ENCODE results near the gene HEG1.

The HEG1 gene

GRCh38 chr3:124951511-124952281, 104.1 kb downstream of the HEG1 start:
- Mint-ChIP-seq H3K4me1 (peaks cover 6% of the 10 kb centered on the region), H3K36me3 (no peaks in the 10 kb centered on the region), H3K27ac (no peak overlapping the region), H3K9me3 (no peaks in the 10 kb centered on the region), H3K4me3 (no peak overlapping the region)
- no peak for DNase-seq (ENCODE audit: low spot score in 2 of 2)
- no peak for ATAC-seq

DNA sequence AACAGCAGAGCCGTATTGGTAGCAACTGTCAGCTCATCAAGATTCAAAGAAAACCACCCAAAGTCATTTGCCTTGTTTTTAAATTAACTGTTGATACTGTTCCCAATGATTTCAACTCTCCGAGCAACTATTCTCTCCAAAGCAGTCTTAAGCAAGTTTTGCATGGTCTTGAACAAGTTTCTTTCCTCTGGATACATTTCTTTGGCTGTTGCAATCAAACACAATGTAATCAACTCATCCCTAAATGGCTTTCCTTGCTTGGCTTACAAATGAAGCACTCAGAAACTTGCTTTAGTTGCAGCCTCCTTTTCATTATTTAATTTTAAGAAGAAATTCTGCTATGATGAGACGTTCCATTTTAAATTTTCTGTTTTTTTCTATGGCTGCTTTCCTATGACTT, 105.8 kb downstream of the HEG1 start:
- peaks cover 6% of the 10 kb centered on the region for H3K4me1 Mint-ChIP-seq
- H3K4me3 Mint-ChIP-seq = no peak overlapping the region
- H3K27ac Mint-ChIP-seq = no peak overlapping the region
- DNase-seq (ENCODE audit: low spot score in 2 of 2) = no peak
- no peak for ATAC-seq
- no peaks in the 10 kb centered on the region for H3K9me3 Mint-ChIP-seq
- H3K36me3 Mint-ChIP-seq = no peaks in the 10 kb centered on the region

GRCh38 chr3:124942613-124943012, 113.2 kb downstream of the HEG1 start:
- ATAC-seq (no peak), DNase-seq (ENCODE audit: low spot score in 2 of 2) (no peak)
- Mint-ChIP-seq H3K4me1 (no peaks in the 10 kb centered on the region), H3K4me3 (no peak overlapping the region), H3K36me3 (no peaks in the 10 kb centered on the region), H3K27ac (no peak overlapping the region), H3K9me3 (no peaks in the 10 kb centered on the region)

DNA sequence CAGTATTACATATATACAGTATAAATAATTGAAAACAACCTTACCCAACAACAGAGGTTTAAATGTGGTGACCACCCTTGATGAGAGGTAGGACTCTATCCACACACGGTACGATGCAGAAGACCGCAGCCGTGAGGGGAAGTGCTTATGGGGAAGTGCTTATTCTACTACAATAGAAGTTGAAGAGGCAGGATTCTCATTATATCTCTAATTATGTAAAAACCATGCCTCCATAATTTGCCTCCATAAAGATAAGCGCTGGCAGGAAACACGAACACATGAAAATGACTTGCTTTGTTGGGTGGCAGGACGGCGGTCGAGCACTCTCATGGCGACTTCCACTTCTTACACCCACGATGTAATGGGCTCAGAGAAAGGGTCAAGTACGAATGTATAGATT, 114.0 kb downstream of the HEG1 start:
- ATAC-seq (no peak), DNase-seq (ENCODE audit: low spot score in 2 of 2) (no peak)
- Mint-ChIP-seq H3K36me3 (no peaks in the 10 kb centered on the region), H3K4me3 (no peak overlapping the region), H3K9me3 (no peaks in the 10 kb centered on the region), H3K4me1 (no peaks in the 10 kb centered on the region), H3K27ac (no peak overlapping the region)

GRCh38 chr3:124939661-124940060, 116.1 kb downstream of the HEG1 start:
- Mint-ChIP-seq H3K4me1 (no peaks in the 10 kb centered on the region), H3K36me3 (no peaks in the 10 kb centered on the region), H3K27ac (no peak overlapping the region), H3K9me3 (no peaks in the 10 kb centered on the region), H3K4me3 (no peak overlapping the region)
- no peak for DNase-seq (ENCODE audit: low spot score in 2 of 2)
- no peak for ATAC-seq

DNA sequence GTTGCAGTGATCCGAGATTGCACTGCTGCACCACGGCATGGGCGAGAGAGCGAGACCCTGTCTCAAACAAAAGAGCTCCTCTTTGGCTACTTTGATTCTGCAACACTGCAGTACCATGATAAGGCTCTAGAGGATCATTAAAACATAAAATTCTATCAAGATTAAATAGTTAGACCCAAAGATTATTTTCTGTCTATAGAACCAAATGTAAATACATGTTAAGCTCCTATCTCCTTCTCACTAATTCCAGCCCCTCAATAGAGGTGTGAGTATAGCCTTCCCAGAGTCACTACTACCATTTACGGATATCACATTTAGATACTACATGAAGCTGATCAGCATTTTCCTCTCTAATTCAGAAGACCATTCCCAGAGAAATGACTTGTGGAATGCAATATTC, 116.9 kb downstream of the HEG1 start:
- ATAC-seq = no peak
- H3K27ac Mint-ChIP-seq = no peak overlapping the region
- H3K36me3 Mint-ChIP-seq = no peaks in the 10 kb centered on the region

DNA sequence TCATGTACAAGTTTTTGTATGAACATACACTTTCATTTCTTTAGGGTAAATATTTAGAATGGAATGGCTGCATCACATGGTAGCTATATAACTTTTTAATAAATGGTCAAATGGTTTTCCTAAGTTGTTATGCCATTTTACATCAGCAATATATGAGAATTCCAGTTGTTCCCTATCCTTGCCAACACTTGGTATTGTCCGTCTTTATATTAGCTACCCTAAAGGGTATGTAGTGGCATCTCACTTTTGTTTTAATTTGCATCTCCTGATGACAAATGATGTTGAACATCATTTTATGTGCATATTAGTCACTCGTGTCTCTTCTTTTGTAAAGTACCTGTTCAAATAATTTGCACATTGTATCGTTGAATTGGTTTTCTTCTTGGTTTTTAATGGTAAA, 118.7 kb downstream of the HEG1 start:
- no peaks in the 10 kb centered on the region for H3K4me1 Mint-ChIP-seq
- DNase-seq (ENCODE audit: low spot score in 2 of 2) = no peak
- no peak overlapping the region for H3K27ac Mint-ChIP-seq
- no peak overlapping the region for H3K4me3 Mint-ChIP-seq
- no peaks in the 10 kb centered on the region for H3K36me3 Mint-ChIP-seq
- no peak for ATAC-seq
- H3K9me3 Mint-ChIP-seq = no peaks in the 10 kb centered on the region

More for the DNA sequence above, 116.9 kb downstream of the HEG1 start:
- no peak for DNase-seq (ENCODE audit: low spot score in 2 of 2)
- Mint-ChIP-seq H3K9me3 (no peaks in the 10 kb centered on the region), H3K4me3 (no peak overlapping the region), H3K4me1 (no peaks in the 10 kb centered on the region)

DNA sequence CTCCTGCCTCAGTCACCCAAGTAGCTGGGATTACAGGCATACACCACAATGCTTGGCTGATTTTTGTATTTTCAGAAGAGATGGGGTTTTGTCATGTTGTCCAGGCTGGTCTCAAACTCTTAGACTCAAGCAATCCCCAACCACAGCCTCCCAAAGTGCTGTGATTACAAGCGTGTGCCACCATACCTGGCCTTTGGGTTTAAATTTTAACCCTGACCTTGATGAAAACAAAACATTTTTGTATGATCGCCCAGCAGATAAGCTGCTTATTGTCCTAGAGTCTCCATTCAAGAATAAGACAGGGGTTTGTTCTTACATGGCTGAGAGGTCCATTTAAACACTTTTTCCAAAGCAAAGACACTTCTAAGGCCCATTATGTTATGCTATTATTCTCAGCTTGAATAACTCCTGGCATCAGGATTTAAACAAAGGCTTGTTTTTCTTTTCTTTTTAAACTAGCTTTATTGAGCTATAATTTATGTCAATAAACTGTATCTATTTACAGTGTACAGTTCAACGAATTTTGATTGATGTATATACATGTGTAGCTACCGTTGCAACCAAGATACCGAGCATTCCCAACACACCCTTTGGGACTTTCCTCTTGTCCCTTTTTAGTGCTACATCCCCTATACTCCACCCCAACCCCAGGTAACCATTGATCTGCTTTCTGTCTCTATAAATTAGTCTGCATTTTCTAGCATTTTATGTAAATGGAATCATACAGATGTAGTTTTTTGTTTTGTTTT, 119.8 kb downstream of the HEG1 start:
- no peak for DNase-seq (ENCODE audit: low spot score in 2 of 2)
- no peak overlapping the region for H3K27ac Mint-ChIP-seq
- no peaks in the 10 kb centered on the region for H3K9me3 Mint-ChIP-seq
- H3K4me1 Mint-ChIP-seq = no peaks in the 10 kb centered on the region
- no peak for ATAC-seq
- no peaks in the 10 kb centered on the region for H3K36me3 Mint-ChIP-seq
- no peak overlapping the region for H3K4me3 Mint-ChIP-seq

DNA sequence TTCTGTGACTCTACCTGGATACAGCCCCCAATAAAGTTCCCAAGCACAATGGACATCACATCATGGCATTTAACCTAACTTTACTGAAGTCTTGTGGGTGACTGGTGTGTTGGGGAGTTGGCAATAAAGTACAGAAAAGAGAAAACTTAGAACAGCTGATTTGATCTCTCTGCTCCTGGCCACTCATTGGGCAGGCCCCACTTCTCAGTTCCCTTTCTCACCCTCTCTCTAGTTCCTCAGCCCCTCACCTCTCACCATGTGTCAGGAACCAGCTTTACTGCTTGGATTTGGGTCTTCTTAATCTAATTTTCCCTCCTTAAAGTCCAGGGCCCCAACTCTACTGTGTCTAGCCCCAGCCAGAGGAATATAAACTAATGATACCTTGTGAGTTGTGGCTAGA, 120.5 kb downstream of the HEG1 start:
- Mint-ChIP-seq H3K36me3 (no peaks in the 10 kb centered on the region), H3K4me3 (no peak overlapping the region), H3K4me1 (no peaks in the 10 kb centered on the region), H3K9me3 (no peaks in the 10 kb centered on the region), H3K27ac (no peak overlapping the region)
- ATAC-seq (no peak), DNase-seq (ENCODE audit: low spot score in 2 of 2) (no peak)

- Mint-ChIP-seq H3K4me1 (no peaks in the 10 kb centered on the region), H3K9me3 (no peaks in the 10 kb centered on the region), H3K27ac (no peak within 1 kb of the TSS), H3K36me3 (no peaks in the 10 kb centered on the region), H3K4me3 (no peak within 1 kb of the TSS)
- DNase-seq (ENCODE audit: low spot score in 2 of 2) (no peak), ATAC-seq (no peak)
Measured at GRCh38 chr3:124934577-124934976, 121.2 kb downstream of the HEG1 start, which contains the start of gene MUC13. MUC13 (minus strand) TSS chr3:124934751; CDS start chr3:124934712, 39 bp downstream.

DNA sequence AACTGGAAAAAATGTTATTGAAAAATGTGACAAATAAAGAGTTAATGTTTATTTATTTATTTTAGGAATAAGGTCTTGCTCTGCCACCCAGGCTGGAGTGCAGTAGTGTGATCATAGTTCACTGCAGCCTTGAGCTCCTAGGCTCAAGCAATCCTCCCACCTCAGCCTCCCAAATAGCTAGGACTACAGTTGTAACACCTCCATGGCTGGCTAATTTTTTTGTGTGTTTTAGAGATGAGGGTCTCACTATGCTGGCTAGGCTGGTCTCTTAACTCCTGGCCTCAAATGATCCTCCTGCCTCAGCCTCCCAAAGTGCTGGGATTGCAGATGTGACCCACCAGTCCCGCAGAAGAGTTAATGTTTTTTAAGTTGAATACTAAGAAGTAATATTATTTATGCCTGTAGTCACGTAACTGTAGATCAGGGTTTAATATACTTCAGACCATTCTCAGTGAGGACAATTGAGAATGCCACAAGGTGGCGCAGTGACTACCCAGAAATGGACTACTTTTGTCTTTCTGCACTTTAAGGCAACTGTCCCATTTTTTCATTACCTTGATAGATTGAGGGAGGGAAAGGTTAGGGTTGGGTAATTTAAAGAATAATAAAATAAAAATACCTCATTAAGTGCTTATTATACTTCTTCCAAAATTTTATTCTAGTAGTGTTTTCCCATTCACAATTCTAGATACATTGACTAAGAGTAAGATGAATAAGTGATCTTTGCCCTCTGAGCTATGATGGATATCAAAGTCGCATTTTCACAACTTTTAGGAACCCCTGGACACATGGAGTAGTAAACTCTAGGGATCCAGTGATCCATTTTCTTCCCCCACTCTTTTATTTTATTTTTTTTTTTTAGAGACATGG, 127.2 kb downstream of the HEG1 start:
- Mint-ChIP-seq H3K4me1 (peaks cover 6% of the 10 kb centered on the region), H3K27ac (no peak overlapping the region), H3K4me3 (no peak overlapping the region), H3K9me3 (no peaks in the 10 kb centered on the region), H3K36me3 (no peaks in the 10 kb centered on the region)
- DNase-seq (ENCODE audit: low spot score in 2 of 2) (peak; percentile 31 to 67), ATAC-seq (peak; percentile 67)

- Mint-ChIP-seq H3K4me1 (peaks cover 6% of the 10 kb centered on the region), H3K27ac (no peak overlapping the region), H3K4me3 (no peak overlapping the region), H3K36me3 (no peaks in the 10 kb centered on the region), H3K9me3 (no peaks in the 10 kb centered on the region)
- no peak for DNase-seq (ENCODE audit: low spot score in 2 of 2)
- ATAC-seq = peak; percentile 62
Measured at GRCh38 chr3:124927574-124928045, 128.2 kb downstream of the HEG1 start.

- Mint-ChIP-seq H3K4me3 (no peak overlapping the region), H3K4me1 (peaks cover 6% of the 10 kb centered on the region), H3K27ac (no peak overlapping the region), H3K9me3 (no peaks in the 10 kb centered on the region), H3K36me3 (no peaks in the 10 kb centered on the region)
- DNase-seq (ENCODE audit: low spot score in 2 of 2) (no peak), ATAC-seq (no peak)
Measured at GRCh38 chr3:124926426-124927101, 129.2 kb downstream of the HEG1 start.

GRCh38 chr3:124924741-124925140, 131.1 kb downstream of the HEG1 start:
- DNase-seq (ENCODE audit: low spot score in 2 of 2) (no peak), ATAC-seq (no peak)
- no peaks in the 10 kb centered on the region for H3K36me3 Mint-ChIP-seq
- H3K27ac Mint-ChIP-seq = no peak overlapping the region
- peaks cover 6% of the 10 kb centered on the region for H3K4me1 Mint-ChIP-seq
- H3K9me3 Mint-ChIP-seq = no peaks in the 10 kb centered on the region
- no peak overlapping the region for H3K4me3 Mint-ChIP-seq

DNA sequence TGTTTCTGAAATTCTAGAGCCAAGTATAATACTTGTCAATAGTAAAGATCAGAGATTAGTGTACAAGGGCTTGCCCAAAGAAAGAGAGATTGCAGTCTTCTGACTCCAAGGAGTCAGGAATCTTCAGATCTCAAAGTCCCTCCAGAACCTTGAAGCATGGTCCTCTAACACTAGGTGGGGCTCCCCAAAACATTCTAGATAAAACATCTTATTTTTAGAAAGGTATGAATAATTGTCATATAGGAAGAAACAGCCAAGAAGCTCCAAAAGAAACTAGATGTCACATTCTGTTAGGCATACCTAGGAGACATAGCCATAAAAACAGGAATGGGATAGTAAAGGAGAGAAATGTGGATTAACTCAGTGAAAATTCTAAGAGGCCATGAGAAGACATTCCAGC, 132.0 kb downstream of the HEG1 start:
- ATAC-seq (no peak), DNase-seq (ENCODE audit: low spot score in 2 of 2) (no peak)
- Mint-ChIP-seq H3K27ac (no peak overlapping the region), H3K4me3 (no peak overlapping the region), H3K4me1 (peaks cover 6% of the 10 kb centered on the region), H3K9me3 (no peaks in the 10 kb centered on the region), H3K36me3 (no peaks in the 10 kb centered on the region)

Measured in stimulated activated effector memory CD8-positive, alpha-beta T cell treated with anti-CD3 and anti-CD28 coated beads, Interleukin-12 subunit alpha, Interleukin-12 subunit beta, amount 100 ng/mL, for 72 hours (primary cell).